Nephron (organoid): ENCODE data around the gene NDUFS6.

Experiments
- H3K27ac Mint-ChIP-seq, 3 experiments: 2 replicates each; pipeline ENCODE4 v1.8.0; 2020; ENCODE audit warnings: mixed read lengths in 3 of 3, mild to moderate bottlenecking in 2 of 3, moderate library complexity in 1 of 3
- H3K27me3 Mint-ChIP-seq: 2 replicates; pipeline ENCODE4 v1.8.0; 2021; ENCODE audit warnings: low read depth, mild to moderate bottlenecking, moderate library complexity, mixed read lengths
- H3K36me3 Mint-ChIP-seq: 2 replicates; pipeline ENCODE4 v1.8.0; 2020; ENCODE audit warnings: low read depth, mixed read lengths
- H3K4me1 Mint-ChIP-seq: 2 replicates; pipeline ENCODE4 v1.8.0; 2020; ENCODE audit warnings: mixed read lengths
- H3K4me3 Mint-ChIP-seq, 3 experiments: 2 replicates each; pipeline ENCODE4 v1.8.0; 2020; ENCODE audit warnings: mild to moderate bottlenecking in 3 of 3, mixed read lengths in 3 of 3, moderate library complexity in 2 of 3
- H3K9me3 Mint-ChIP-seq: 2 replicates; pipeline ENCODE4 v1.8.0; 2020; ENCODE audit warnings: mixed read lengths
- TF ChIP-seq, protein P1 (sequence below), 3 experiments: fragments of 200-600 bp; sonication (generic); IDR thresholded peaks; one replicate each; pipeline ENCODE4 v1.5.0; 2021; ENCODE audit warnings: antibody characterized with exemption in 3 of 3; ENCODE audit not compliant: unreplicated experiment in 3 of 3

Gene NDUFS6

DNA sequence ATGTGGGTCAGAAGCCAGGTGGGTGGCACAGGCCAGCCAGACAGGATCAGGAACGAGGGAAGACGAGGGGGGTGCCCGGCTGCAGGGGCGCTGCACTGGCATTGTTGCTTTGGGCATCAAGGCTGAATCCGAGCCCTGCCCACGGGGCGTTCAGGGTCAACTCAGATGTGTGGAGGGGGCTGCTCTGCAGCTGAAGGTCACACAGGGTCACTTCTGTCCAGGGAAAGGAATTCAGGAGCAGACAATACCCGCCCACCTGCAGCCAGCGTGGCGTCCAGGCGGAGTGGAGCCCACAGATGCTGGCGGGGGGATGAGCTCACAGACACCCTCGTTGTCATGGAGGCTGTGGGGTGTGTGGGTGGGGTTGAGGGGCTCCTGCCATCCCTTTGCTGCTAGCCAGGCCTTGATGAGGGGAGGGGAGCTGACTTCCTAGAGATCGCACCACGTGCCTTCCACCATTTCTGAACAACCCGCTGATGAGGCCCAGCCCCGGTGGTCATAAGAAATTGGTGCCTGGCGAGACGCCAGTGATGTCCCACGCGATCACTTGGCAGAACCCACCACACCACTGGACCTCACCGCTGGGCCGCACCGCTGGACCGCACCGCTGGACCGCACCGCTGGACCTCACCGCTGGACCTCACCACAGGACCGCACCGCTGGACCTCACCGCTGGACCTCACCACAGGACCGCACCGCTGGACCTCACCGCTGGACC lies 32.8 kb upstream of the NDUFS6 start:
- H3K4me1 Mint-ChIP-seq = peaks cover 12% of the 10 kb centered on the region
- TF ChIP-seq, protein P1, sequence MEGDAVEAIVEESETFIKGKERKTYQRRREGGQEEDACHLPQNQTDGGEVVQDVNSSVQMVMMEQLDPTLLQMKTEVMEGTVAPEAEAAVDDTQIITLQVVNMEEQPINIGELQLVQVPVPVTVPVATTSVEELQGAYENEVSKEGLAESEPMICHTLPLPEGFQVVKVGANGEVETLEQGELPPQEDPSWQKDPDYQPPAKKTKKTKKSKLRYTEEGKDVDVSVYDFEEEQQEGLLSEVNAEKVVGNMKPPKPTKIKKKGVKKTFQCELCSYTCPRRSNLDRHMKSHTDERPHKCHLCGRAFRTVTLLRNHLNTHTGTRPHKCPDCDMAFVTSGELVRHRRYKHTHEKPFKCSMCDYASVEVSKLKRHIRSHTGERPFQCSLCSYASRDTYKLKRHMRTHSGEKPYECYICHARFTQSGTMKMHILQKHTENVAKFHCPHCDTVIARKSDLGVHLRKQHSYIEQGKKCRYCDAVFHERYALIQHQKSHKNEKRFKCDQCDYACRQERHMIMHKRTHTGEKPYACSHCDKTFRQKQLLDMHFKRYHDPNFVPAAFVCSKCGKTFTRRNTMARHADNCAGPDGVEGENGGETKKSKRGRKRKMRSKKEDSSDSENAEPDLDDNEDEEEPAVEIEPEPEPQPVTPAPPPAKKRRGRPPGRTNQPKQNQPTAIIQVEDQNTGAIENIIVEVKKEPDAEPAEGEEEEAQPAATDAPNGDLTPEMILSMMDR (IDR thresholded peaks at IDR 0.05; ENCODE audit: unreplicated experiment in 3 of 3) = no peak
- no peak overlapping the region for H3K27ac Mint-ChIP-seq
- peaks cover 46% of the 10 kb centered on the region for H3K27me3 Mint-ChIP-seq
- H3K36me3 Mint-ChIP-seq = no peaks in the 10 kb centered on the region
- peaks cover 3% of the 10 kb centered on the region for H3K9me3 Mint-ChIP-seq
- no peak overlapping the region for H3K4me3 Mint-ChIP-seq

DNA sequence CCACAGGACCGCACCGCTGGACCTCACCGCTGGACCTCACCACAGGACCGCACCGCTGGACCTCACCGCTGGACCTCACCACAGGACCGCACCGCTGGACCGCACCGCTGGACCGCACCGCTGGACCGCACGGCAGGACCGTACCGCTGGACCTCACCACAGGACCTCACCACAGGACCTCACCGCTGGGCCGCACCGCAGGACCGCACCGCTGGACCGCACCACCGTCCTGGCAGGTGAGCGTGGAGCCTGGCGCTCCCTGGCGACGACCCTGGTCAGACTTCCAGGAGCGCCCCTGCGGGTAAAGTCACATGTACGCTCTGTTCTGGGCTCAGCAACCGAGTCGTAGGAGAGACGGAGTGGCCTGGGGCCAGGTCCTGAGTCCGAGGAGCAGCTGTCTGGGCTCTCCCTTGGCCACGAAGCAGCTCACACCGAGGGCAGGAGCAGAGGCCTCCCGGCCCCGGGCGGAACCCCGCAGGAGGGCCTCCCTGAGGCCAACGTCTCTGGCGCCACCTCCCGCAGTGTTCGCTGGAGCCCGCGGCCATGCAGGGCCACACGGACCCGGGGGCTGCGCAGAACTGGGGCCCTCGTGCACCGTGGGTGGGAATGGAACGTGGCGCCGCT lies 32.1 kb upstream of the NDUFS6 start:
- peaks cover 6% of the 10 kb centered on the region for H3K4me1 Mint-ChIP-seq
- no peak overlapping the region for H3K4me3 Mint-ChIP-seq
- H3K36me3 Mint-ChIP-seq = no peaks in the 10 kb centered on the region
- TF ChIP-seq, protein P1 (IDR thresholded peaks at IDR 0.05; ENCODE audit: unreplicated experiment in 3 of 3) = no peak
- peaks cover 39% of the 10 kb centered on the region for H3K27me3 Mint-ChIP-seq
- no peak overlapping the region for H3K27ac Mint-ChIP-seq
- peaks cover 3% of the 10 kb centered on the region for H3K9me3 Mint-ChIP-seq

DNA sequence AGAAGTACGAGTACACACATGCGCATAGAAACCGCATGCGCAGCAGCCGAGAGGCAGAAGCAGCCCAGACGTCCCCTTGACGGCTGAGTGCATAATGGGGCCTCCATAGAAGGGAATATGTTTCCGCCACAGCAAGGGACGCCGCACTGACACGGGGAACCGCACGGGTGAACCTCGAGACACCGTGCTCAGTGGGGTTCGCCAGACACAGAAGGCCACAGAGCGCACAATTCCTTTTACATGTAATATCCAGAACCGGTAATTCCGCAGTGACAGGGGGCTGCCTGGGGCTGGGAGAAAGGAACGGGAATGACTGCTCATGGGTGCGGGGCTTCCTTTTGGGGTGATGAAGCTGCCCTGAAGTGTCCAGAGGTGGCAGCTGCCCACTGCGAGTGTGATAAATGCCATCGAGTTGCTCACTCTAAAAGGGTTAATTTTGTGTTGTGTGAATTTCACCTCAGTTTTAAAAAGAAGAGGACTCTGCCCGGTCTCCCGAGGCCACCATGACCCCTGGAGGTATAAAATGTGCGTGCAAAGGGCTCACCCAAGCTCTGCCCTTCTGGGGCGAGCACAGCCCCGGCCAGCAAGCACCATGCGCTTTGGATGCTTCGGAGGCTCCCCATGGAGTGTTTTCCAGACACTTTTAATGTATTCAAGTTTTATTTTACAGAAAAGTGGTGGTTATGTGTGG lies 31.3 kb upstream of the NDUFS6 start:
- TF ChIP-seq, protein P1 (IDR thresholded peaks at IDR 0.05; ENCODE audit: unreplicated experiment in 3 of 3) = no peak
- Mint-ChIP-seq H3K27ac (no peak overlapping the region), H3K9me3 (peaks cover 3% of the 10 kb centered on the region), H3K36me3 (no peaks in the 10 kb centered on the region), H3K4me1 (peaks cover 1% of the 10 kb centered on the region), H3K27me3 (peaks cover 33% of the 10 kb centered on the region), H3K4me3 (no peak overlapping the region)

DNA sequence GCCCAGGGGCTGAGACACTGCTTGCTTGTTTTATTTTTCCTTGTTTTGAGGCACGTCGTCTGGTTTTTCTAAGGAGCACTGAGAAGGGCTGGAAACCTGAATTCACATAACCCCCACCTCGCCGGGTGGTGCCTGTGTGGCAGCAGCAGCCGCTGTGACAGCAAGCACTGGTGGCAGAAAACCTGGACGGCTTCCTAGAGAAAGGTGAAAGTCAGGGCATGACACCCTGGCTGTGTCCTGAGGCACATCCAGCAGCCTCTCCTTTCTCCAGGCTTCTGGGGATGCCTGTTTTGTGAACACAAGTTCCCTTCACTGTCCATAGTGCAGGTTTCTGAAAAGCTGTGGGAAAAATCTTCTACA lies 30.8 kb upstream of the NDUFS6 start:
- no peak overlapping the region for H3K4me3 Mint-ChIP-seq
- TF ChIP-seq, protein P1 (IDR thresholded peaks at IDR 0.05; ENCODE audit: unreplicated experiment in 3 of 3) = no peak
- no peak overlapping the region for H3K27ac Mint-ChIP-seq
- H3K27me3 Mint-ChIP-seq = peaks cover 31% of the 10 kb centered on the region
- H3K36me3 Mint-ChIP-seq = no peaks in the 10 kb centered on the region
- peaks cover 4% of the 10 kb centered on the region for H3K9me3 Mint-ChIP-seq
- H3K4me1 Mint-ChIP-seq = no peaks in the 10 kb centered on the region

DNA sequence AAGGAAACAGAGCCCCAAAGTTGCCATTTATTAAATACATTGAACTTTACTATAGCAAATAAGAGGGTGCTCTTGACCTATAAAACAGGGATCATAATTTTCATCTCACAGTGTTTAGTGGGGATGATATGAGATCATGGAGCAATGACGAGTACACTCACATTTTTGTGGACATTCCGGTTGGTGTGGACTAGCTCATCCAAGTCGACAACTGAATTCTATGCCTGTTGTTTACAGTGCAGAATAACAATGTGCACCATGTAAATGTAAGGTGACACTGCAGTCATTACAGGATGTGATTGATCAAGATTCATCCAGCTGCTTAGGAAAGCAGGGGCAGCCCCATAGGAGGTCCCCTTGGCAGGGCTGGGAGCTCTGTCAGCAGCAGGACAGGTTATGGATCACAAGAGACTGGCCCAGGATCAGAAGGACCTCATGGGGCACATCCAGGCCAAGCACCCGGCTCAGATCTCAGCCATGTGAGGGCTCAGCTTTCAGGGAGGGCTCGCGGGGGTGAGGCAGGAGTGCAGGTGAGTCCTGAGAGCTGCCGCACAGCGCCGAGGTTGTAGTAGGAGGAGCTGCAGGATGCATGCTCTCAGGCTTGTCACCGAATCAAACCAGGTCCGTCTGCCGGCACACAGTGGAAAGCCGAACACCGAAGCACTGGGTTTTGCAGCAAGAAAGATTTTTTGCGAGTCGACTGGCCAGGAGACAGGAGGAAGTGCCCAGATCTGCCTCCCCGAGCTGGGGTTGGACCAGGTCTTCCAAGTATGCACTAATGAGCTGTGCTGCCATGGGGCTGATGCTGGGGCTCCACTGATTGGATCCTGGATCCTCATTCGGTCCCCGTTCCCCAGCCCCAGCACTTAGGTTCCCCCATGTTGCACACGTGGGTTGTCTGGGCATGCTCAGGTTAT lies 29.8 kb upstream of the NDUFS6 start:
- Mint-ChIP-seq H3K36me3 (no peaks in the 10 kb centered on the region), H3K4me1 (no peaks in the 10 kb centered on the region), H3K27ac (no peak overlapping the region), H3K4me3 (no peak overlapping the region), H3K27me3 (peaks cover 28% of the 10 kb centered on the region), H3K9me3 (peaks cover 10% of the 10 kb centered on the region)
- TF ChIP-seq, protein P1 (IDR thresholded peaks at IDR 0.05; ENCODE audit: unreplicated experiment in 3 of 3) = no peak
